WTC11 (cell line): Measurements from ENCODE around the gene DUT. TPM values are rescaled to one million over a fixed set of nuclear protein-coding genes. Genes with fewer than 3 reads are reported as not detected.

ENCODE experiments used
- ATAC-seq: fragments of 200-7000 bp; cut with Tn5 transposase; 2 replicates; pipeline ENCODE4 v1.10.0; 2021; ENCODE audit warnings: mild to moderate bottlenecking, moderate library complexity
- CTCF ChIA-PET: fragments of 300-600 bp; sonication (Branson Sonifier 250); formaldehyde crosslinking; loops from one replicate; lab custom pipeline; 2021; ENCODE audit warnings: antibody characterized with exemption; lab: Charles Lee
- POLR2A ChIA-PET: fragments of 350-600 bp; sonication (Branson Sonifier 250); formaldehyde crosslinking; loops from one replicate; lab custom pipeline; 2021; ENCODE audit warnings: antibody characterized with exemption; lab: Charles Lee
- DNase-seq: peaks from one replicate; pipeline ENCODE4 v3.0.0; 2021; ENCODE audit warnings: low spot score
- H3K27ac Mint-ChIP-seq: 2 replicates; pipeline ENCODE4 v1.8.0; 2021; ENCODE audit warnings: mixed read lengths
- H3K27me3 Mint-ChIP-seq: 2 replicates; pipeline ENCODE4 v1.8.0; 2021; ENCODE audit warnings: low read depth, mild to moderate bottlenecking, moderate library complexity, mixed read lengths
- H3K36me3 Mint-ChIP-seq: 2 replicates; pipeline ENCODE4 v1.8.0; 2021; ENCODE audit warnings: mixed read lengths
- H3K4me1 Mint-ChIP-seq: 2 replicates; pipeline ENCODE4 v1.8.0; 2022; ENCODE audit warnings: mixed read lengths
- H3K4me3 Mint-ChIP-seq: 2 replicates; pipeline ENCODE4 v1.8.0; 2021; ENCODE audit warnings: mild to moderate bottlenecking, moderate library complexity, mixed read lengths
- H3K9me3 Mint-ChIP-seq: 2 replicates; pipeline ENCODE4 v1.8.0; 2021; ENCODE audit warnings: mixed read lengths
- ATF3 ChIP-seq: sonication (generic); formaldehyde crosslinking; conservative IDR thresholded peaks from 2 replicates; pipeline ENCODE4 v1.8.1; 2022; ENCODE audit warnings: mild to moderate bottlenecking, missing genetic modification reagents
- CBFB ChIP-seq: sonication (generic); formaldehyde crosslinking; IDR thresholded peaks from 2 replicates; pipeline ENCODE4 v1.8.1; 2022; ENCODE audit warnings: mild to moderate bottlenecking, low read depth, missing genetic modification reagents
- CDX4 ChIP-seq: fragments of 250-450 bp; sonication (Bioruptor Pico); IDR thresholded peaks from 2 replicates; pipeline ENCODE4 v1.9.0; 2021; ENCODE audit warnings: moderate library complexity, mild to moderate bottlenecking, inconsistent platforms, borderline replicate concordance
- CREB1 ChIP-seq: sonication (generic); formaldehyde crosslinking; IDR thresholded peaks from 2 replicates; pipeline ENCODE4 v1.8.0; 2023; ENCODE audit warnings: mild to moderate bottlenecking, missing genetic modification reagents
- ETV6 ChIP-seq: sonication (generic); formaldehyde crosslinking; IDR thresholded peaks from 2 replicates; pipeline ENCODE4 v1.8.1; 2022; ENCODE audit warnings: mild to moderate bottlenecking, missing genetic modification reagents
- JUN ChIP-seq: sonication (generic); formaldehyde crosslinking; IDR thresholded peaks from 2 replicates; pipeline ENCODE4 v1.8.0; 2023; ENCODE audit warnings: mild to moderate bottlenecking, missing genetic modification reagents
- SOX15 ChIP-seq: fragments of 250-450 bp; sonication (Bioruptor Pico); IDR thresholded peaks from 2 replicates; pipeline ENCODE4 v1.9.0; 2021; ENCODE audit warnings: mild to moderate bottlenecking
- USF1 ChIP-seq: sonication (generic); formaldehyde crosslinking; IDR thresholded peaks from 2 replicates; pipeline ENCODE4 v1.8.0; 2022; ENCODE audit warnings: mild to moderate bottlenecking, missing genetic modification reagents
- ZBTB21 ChIP-seq: sonication (generic); formaldehyde crosslinking; IDR thresholded peaks from 2 replicates; pipeline ENCODE4 v1.8.1; 2023; ENCODE audit warnings: mild to moderate bottlenecking, missing genetic modification reagents, borderline replicate concordance
- total RNA-seq: library from RNA; stranded (reverse); gene quantifications from 3 replicates; pipeline ENCODE4 v1.2.3, GENCODE V29; 2021
- TF ChIP-seq, protein P1 (sequence below): sonication (generic); formaldehyde crosslinking; IDR thresholded peaks from 2 replicates; pipeline ENCODE4 v1.8.0; 2023; ENCODE audit warnings: missing genetic modification reagents, mild to moderate bottlenecking, borderline replicate concordance
- TF ChIP-seq, protein P2 (sequence below): sonication (generic); formaldehyde crosslinking; IDR thresholded peaks from 2 replicates; pipeline ENCODE4 v1.8.1; 2023; ENCODE audit warnings: mild to moderate bottlenecking, missing genetic modification reagents
- TF ChIP-seq, protein P3 (sequence below): sonication (generic); formaldehyde crosslinking; IDR thresholded peaks from 2 replicates; pipeline ENCODE4 v1.8.0; 2022; ENCODE audit warnings: mild to moderate bottlenecking, missing genetic modification reagents
- TF ChIP-seq, protein P4 (sequence below): sonication (generic); formaldehyde crosslinking; IDR thresholded peaks from 2 replicates; pipeline ENCODE4 v1.8.1; 2022; ENCODE audit warnings: low read depth, missing genetic modification reagents, borderline replicate concordance
- TF ChIP-seq, protein P5 (sequence below): sonication (generic); formaldehyde crosslinking; IDR thresholded peaks from 2 replicates; pipeline ENCODE4 v1.8.0; 2022; ENCODE audit warnings: missing genetic modification reagents

The DUT gene
- total RNA-seq, 1 experiment from 2014 or later: 204 TPM

GRCh38 chr15:48289628-48290027 lies 41.6 kb upstream of the DUT start (continued):
- TF ChIP-seq, protein P1, sequence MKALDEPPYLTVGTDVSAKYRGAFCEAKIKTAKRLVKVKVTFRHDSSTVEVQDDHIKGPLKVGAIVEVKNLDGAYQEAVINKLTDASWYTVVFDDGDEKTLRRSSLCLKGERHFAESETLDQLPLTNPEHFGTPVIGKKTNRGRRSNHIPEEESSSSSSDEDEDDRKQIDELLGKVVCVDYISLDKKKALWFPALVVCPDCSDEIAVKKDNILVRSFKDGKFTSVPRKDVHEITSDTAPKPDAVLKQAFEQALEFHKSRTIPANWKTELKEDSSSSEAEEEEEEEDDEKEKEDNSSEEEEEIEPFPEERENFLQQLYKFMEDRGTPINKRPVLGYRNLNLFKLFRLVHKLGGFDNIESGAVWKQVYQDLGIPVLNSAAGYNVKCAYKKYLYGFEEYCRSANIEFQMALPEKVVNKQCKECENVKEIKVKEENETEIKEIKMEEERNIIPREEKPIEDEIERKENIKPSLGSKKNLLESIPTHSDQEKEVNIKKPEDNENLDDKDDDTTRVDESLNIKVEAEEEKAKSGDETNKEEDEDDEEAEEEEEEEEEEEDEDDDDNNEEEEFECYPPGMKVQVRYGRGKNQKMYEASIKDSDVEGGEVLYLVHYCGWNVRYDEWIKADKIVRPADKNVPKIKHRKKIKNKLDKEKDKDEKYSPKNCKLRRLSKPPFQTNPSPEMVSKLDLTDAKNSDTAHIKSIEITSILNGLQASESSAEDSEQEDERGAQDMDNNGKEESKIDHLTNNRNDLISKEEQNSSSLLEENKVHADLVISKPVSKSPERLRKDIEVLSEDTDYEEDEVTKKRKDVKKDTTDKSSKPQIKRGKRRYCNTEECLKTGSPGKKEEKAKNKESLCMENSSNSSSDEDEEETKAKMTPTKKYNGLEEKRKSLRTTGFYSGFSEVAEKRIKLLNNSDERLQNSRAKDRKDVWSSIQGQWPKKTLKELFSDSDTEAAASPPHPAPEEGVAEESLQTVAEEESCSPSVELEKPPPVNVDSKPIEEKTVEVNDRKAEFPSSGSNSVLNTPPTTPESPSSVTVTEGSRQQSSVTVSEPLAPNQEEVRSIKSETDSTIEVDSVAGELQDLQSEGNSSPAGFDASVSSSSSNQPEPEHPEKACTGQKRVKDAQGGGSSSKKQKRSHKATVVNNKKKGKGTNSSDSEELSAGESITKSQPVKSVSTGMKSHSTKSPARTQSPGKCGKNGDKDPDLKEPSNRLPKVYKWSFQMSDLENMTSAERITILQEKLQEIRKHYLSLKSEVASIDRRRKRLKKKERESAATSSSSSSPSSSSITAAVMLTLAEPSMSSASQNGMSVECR (CRISPR knock-in tag): no peak
- no peak for TF ChIP-seq CDX4 (CRISPR knock-in tag)
- TF ChIP-seq, protein P2, sequence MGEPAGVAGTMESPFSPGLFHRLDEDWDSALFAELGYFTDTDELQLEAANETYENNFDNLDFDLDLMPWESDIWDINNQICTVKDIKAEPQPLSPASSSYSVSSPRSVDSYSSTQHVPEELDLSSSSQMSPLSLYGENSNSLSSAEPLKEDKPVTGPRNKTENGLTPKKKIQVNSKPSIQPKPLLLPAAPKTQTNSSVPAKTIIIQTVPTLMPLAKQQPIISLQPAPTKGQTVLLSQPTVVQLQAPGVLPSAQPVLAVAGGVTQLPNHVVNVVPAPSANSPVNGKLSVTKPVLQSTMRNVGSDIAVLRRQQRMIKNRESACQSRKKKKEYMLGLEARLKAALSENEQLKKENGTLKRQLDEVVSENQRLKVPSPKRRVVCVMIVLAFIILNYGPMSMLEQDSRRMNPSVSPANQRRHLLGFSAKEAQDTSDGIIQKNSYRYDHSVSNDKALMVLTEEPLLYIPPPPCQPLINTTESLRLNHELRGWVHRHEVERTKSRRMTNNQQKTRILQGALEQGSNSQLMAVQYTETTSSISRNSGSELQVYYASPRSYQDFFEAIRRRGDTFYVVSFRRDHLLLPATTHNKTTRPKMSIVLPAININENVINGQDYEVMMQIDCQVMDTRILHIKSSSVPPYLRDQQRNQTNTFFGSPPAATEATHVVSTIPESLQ (CRISPR knock-in tag): no peak

GRCh38 chr15:48292458-48292857 lies 38.8 kb upstream of the DUT start:
- H3K27ac Mint-ChIP-seq: no peak overlapping the region
- no peak overlapping the region for H3K4me3 Mint-ChIP-seq
- no peaks in the 10 kb centered on the region for H3K36me3 Mint-ChIP-seq
- POLR2A ChIA-PET: no interaction called here
- H3K4me1 Mint-ChIP-seq: peaks cover 39% of the 10 kb centered on the region
- CTCF ChIA-PET: interaction anchor here (0.6 to 1.0 kb wide), 2 partner anchors 8 to 45 kb away, joined by 3 to 4 read pairs; no protein-coding TSS in a partner anchor
- no peak for DNase-seq
- peak; percentile 53; the same call in 1 of the 2 replicates for ATAC-seq
- no peaks in the 10 kb centered on the region for H3K27me3 Mint-ChIP-seq
- peaks cover 4% of the 10 kb centered on the region for H3K9me3 Mint-ChIP-seq
- TF ChIP-seq, protein P3, sequence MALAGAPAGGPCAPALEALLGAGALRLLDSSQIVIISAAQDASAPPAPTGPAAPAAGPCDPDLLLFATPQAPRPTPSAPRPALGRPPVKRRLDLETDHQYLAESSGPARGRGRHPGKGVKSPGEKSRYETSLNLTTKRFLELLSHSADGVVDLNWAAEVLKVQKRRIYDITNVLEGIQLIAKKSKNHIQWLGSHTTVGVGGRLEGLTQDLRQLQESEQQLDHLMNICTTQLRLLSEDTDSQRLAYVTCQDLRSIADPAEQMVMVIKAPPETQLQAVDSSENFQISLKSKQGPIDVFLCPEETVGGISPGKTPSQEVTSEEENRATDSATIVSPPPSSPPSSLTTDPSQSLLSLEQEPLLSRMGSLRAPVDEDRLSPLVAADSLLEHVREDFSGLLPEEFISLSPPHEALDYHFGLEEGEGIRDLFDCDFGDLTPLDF: no peak
- TF ChIP-seq, protein P4, sequence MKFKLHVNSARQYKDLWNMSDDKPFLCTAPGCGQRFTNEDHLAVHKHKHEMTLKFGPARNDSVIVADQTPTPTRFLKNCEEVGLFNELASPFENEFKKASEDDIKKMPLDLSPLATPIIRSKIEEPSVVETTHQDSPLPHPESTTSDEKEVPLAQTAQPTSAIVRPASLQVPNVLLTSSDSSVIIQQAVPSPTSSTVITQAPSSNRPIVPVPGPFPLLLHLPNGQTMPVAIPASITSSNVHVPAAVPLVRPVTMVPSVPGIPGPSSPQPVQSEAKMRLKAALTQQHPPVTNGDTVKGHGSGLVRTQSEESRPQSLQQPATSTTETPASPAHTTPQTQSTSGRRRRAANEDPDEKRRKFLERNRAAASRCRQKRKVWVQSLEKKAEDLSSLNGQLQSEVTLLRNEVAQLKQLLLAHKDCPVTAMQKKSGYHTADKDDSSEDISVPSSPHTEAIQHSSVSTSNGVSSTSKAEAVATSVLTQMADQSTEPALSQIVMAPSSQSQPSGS: no peak
- TF ChIP-seq ZBTB21 (CRISPR knock-in tag) (no peak), CBFB (CRISPR knock-in tag) (no peak), SOX15 (CRISPR knock-in tag) (no peak), ATF3 (CRISPR knock-in tag) (no peak), CREB1 (CRISPR knock-in tag) (no peak), ETV6 (CRISPR knock-in tag) (no peak), JUN (CRISPR knock-in tag) (no peak), USF1 (no peak)
- TF ChIP-seq, protein P1 (CRISPR knock-in tag): no peak
- TF ChIP-seq, protein P5, sequence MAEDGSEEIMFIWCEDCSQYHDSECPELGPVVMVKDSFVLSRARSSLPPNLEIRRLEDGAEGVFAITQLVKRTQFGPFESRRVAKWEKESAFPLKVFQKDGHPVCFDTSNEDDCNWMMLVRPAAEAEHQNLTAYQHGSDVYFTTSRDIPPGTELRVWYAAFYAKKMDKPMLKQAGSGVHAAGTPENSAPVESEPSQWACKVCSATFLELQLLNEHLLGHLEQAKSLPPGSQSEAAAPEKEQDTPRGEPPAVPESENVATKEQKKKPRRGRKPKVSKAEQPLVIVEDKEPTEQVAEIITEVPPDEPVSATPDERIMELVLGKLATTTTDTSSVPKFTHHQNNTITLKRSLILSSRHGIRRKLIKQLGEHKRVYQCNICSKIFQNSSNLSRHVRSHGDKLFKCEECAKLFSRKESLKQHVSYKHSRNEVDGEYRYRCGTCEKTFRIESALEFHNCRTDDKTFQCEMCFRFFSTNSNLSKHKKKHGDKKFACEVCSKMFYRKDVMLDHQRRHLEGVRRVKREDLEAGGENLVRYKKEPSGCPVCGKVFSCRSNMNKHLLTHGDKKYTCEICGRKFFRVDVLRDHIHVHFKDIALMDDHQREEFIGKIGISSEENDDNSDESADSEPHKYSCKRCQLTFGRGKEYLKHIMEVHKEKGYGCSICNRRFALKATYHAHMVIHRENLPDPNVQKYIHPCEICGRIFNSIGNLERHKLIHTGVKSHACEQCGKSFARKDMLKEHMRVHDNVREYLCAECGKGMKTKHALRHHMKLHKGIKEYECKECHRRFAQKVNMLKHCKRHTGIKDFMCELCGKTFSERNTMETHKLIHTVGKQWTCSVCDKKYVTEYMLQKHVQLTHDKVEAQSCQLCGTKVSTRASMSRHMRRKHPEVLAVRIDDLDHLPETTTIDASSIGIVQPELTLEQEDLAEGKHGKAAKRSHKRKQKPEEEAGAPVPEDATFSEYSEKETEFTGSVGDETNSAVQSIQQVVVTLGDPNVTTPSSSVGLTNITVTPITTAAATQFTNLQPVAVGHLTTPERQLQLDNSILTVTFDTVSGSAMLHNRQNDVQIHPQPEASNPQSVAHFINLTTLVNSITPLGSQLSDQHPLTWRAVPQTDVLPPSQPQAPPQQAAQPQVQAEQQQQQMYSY (CRISPR knock-in tag): no peak
